ENCODE measurements around the gene KCNIP1. TPM values are rescaled to one million over a fixed set of nuclear protein-coding genes. Genes with fewer than 3 reads are reported as not detected.

The KCNIP1 gene
- total RNA-seq, 4 donors from 2014 or later, result 0.34 TPM; not detected in 3

DNA sequence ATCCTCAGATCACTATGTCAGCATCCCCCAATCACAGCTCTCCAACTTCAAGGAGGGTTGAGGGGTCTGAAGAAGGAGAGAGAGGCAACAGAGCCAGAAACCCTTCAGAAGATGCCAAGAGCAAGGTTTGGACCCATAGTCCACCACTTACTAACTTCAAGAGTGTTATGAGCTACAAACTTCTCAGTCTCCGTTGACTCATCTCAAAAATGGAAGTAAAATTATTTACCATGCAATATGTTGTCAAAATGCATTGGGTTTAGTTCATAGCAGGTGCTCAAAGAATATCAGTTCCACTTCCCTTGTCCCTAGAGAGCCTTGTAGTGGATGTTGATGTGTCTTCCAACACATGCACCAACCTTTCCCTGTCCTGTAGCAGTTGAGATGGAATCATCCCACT is 116.0 kb downstream of the KCNIP1 start:
- Histone ChIP-seq H3K4me3 (no peak overlapping the region), H3K27ac (no peak overlapping the region), H3K36me3 (no peaks in the 10 kb centered on the region), H3K9me3 (no peaks in the 10 kb centered on the region), H3K27me3 (no peaks in the 10 kb centered on the region), H3K4me1 (peaks cover 3% of the 10 kb centered on the region)
- no peak for DNase-seq (ENCODE audit: low spot score in 2 of 2)
- 79% methylated on average over 1 of the region's 1 CpG for WGBS
- TF ChIP-seq EP300 (IDR thresholded peaks at IDR 0.05) (no peak), POLR2A (IDR thresholded peaks at IDR 0.05) (no peak), POLR2AphosphoS5 (IDR thresholded peaks at IDR 0.05) (no peak), CTCF (IDR thresholded peaks at IDR 0.05) (no peak)

GRCh38 chr5:170622933-170623332 is 119.1 kb downstream of the KCNIP1 start:
- no peak for DNase-seq (ENCODE audit: low spot score in 2 of 2)
- 96% methylated on average over 14 of the region's 16 CpGs for WGBS
- Histone ChIP-seq H3K4me1 (no peaks in the 10 kb centered on the region), H3K4me3 (no peak overlapping the region), H3K27me3 (no peaks in the 10 kb centered on the region), H3K9me3 (no peaks in the 10 kb centered on the region), H3K36me3 (no peaks in the 10 kb centered on the region), H3K27ac (no peak overlapping the region)
- TF ChIP-seq CTCF (IDR thresholded peaks at IDR 0.05), result no peak
- TF ChIP-seq EP300 (IDR thresholded peaks at IDR 0.05), result no peak
- TF ChIP-seq POLR2A (IDR thresholded peaks at IDR 0.05), result no peak
- TF ChIP-seq POLR2AphosphoS5 (IDR thresholded peaks at IDR 0.05), result no peak

DNA sequence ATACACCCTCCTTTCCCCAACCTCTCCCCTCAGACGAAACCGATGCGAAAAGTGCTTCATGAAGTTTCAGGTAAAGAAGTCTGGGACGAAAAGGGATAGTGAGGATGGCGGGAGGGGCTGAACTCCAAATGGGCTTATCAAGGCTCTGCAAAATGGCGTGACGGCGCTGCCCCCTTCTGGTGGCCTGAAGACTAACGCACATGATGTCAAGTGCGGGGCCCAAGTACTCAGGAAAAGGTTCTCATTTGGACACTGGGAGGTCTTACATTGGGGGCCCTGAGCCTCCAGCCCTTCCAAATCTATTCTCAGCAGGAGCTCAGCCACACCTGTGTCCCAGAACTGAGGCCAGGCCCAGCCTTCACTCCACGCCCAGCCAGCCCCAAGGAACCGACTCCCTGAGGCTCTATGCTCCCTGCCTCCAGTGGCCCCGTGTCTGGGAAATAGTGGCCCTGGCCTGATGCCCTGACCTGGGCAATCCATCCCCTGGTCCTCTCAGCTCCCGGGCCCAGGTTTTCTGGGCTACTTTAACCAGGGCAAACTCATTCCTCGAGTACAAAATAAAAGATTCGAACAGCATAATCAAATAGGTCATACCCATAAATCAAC is 119.9 kb downstream of the KCNIP1 start:
- H3K27me3 ChIP-seq, result no peaks in the 10 kb centered on the region
- H3K4me3 ChIP-seq, result no peak overlapping the region
- no peak for DNase-seq (ENCODE audit: low spot score in 2 of 2)
- WGBS, result 47% methylated on average over 14 of the region's 16 CpGs
- H3K9me3 ChIP-seq, result no peaks in the 10 kb centered on the region
- no peak overlapping the region for H3K27ac ChIP-seq
- no peaks in the 10 kb centered on the region for H3K36me3 ChIP-seq
- no peaks in the 10 kb centered on the region for H3K4me1 ChIP-seq
- TF ChIP-seq POLR2AphosphoS5 (IDR thresholded peaks at IDR 0.05) (no peak), CTCF (IDR thresholded peaks at IDR 0.05) (peak; percentile 30 to 37)

- no peak for DNase-seq (ENCODE audit: low spot score in 2 of 2)
- Histone ChIP-seq H3K9me3 (no peaks in the 10 kb centered on the region), H3K4me3 (no peak overlapping the region), H3K36me3 (no peaks in the 10 kb centered on the region), H3K4me1 (no peaks in the 10 kb centered on the region), H3K27me3 (no peaks in the 10 kb centered on the region), H3K27ac (no peak overlapping the region)
- WGBS, result 79% methylated on average over 18 of the region's 18 CpGs
- TF ChIP-seq CTCF (IDR thresholded peaks at IDR 0.05) (no peak), POLR2A (IDR thresholded peaks at IDR 0.05) (no peak), POLR2AphosphoS5 (IDR thresholded peaks at IDR 0.05) (no peak), EP300 (IDR thresholded peaks at IDR 0.05) (no peak)
Measured at GRCh38 chr5:170625221-170626165, 121.7 kb downstream of the KCNIP1 start.

DNA sequence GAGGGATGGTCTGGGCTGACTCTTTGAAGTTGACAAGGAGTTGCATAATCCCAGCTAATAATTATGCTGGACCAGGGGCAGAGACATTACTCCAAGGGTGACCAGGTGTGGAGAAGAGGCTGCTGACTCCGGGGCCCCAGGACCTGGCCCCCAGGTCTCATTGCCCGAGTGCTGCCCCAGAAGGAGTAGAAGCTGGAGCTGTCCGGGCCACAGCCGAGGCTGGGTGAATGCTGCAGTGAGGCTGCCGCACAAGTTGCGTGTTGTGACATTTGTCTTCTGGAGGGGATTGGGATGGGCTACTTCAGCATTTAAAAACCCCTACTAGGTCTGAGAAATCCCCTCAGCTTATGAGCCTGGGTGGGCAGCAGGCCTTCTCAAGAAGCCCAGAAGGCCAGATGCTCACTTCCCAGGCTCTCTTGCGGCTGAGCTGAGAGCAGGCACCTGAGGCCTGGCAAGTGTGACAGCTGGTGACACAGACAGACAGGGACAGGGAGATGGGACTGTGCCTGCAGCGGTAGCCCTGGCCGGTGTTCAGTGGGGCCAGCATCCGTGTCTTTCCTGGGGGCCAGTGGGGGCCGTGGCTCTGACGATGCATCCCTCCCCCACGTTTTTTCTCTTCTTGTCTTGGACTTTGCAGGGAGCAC is 122.8 kb downstream of the KCNIP1 start:
- DNase-seq (ENCODE audit: low spot score in 2 of 2), result no peak
- no peaks in the 10 kb centered on the region for H3K27me3 ChIP-seq
- H3K4me3 ChIP-seq, result no peak overlapping the region
- H3K27ac ChIP-seq, result no peak overlapping the region
- 93% methylated on average over 5 of the region's 13 CpGs for WGBS
- no peak for TF ChIP-seq POLR2AphosphoS5 (IDR thresholded peaks at IDR 0.05)
- TF ChIP-seq CTCF (IDR thresholded peaks at IDR 0.05), result no peak
- TF ChIP-seq POLR2A (IDR thresholded peaks at IDR 0.05), result no peak
- TF ChIP-seq EP300 (IDR thresholded peaks at IDR 0.05), result no peak
- no peaks in the 10 kb centered on the region for H3K36me3 ChIP-seq
- no peaks in the 10 kb centered on the region for H3K9me3 ChIP-seq
- H3K4me1 ChIP-seq, result no peaks in the 10 kb centered on the region
